Right lobe of liver (tissue), 6 donors: ENCODE results near the gene ERRFI1. TPM values are rescaled to one million over a fixed set of nuclear protein-coding genes. Genes with fewer than 3 reads are reported as not detected.

Source experiments
- ATAC-seq, 4 donors: fragments of 200-7000 bp; cut with Tn5 transposase; one replicate each; pipeline ENCODE4 v1.9.1; 2020; ENCODE audit warnings: mild to moderate bottlenecking in 4 of 4, moderate library complexity in 4 of 4
- DNase-seq, 3 donors: peaks; one replicate each; pipeline ENCODE4 v3.0.0-alpha.2; 2020
- H3K27ac ChIP-seq, 3 donors: fragments of 200-600 bp; one replicate each; pipeline ENCODE4 v1.8.0; 2022
- H3K27me3 ChIP-seq, 2 donors: fragments of 200-600 bp; one replicate each; pipeline ENCODE4 v1.8.0; 2022
- H3K36me3 ChIP-seq, 4 donors: fragments of 200-600 bp; sonication (generic) in 1 of 4; one replicate each; pipeline versions ENCODE4 v1.5.1 to v1.8.0; 2017 to 2022; ENCODE audit warnings: control low read depth in 1 of 4
- H3K4me1 ChIP-seq, 4 donors: fragments of 200-600 bp; sonication (generic) in 1 of 4; one replicate each; pipeline versions ENCODE4 v1.5.1 to v1.8.0; 2017 to 2022; ENCODE audit warnings: control low read depth in 1 of 4
- H3K4me3 ChIP-seq, 3 donors: fragments of 200-600 bp; one replicate each; pipeline ENCODE4 v1.8.0; 2022
- H3K9me3 ChIP-seq, 4 donors: fragments of 200-600 bp; sonication (generic) in 1 of 4; one replicate each; pipeline versions ENCODE4 v1.5.1 to v1.8.0; 2017 to 2022; ENCODE audit warnings: control low read depth in 1 of 4
- CTCF ChIP-seq, 4 donors: fragments of 200-600 bp in 3 of 4; fragments of 450-650 bp in 1 of 4; IDR thresholded peaks; one replicate each; pipeline versions ENCODE4 v1.5.1 to v1.8.0; 2016 to 2022; ENCODE audit warnings: antibody characterized with exemption in 4 of 4, mild to moderate bottlenecking in 2 of 4
- POLR2A ChIP-seq: fragments of 450-650 bp; IDR thresholded peaks from one replicate; pipeline ENCODE4 v1.6.1; 2017; ENCODE audit warnings: antibody characterized with exemption, mild to moderate bottlenecking
- WGBS: methylation state at CpG from one replicate; pipeline ENCODE4 v1.1.6; 2018; ENCODE audit warnings: low coverage, low lambda C conversion rate; ENCODE audit not compliant: insufficient coverage; ENCODE audit errors: missing lambda C conversion rate; 5-methylcytosine and 5-hydroxymethylcytosine counted together
- intact Hi-C, 2 donors: fragments of 100-400 bp; cut with DNase I; formaldehyde crosslinking; loops; one replicate each; pipeline versions ENCODE4 v1.11.2 to v1.14.1; 2022
- total RNA-seq, 6 experiments: library from RNA; depleted of rRNA in 2 of 6; stranded (reverse); fragments of >200 nt in 2 of 6; fragmentation: NEBNext Ultra II Directional in 3 of 6; extraction: Animal tissue kit (Norgen Biotek cat#: 25700) in 3 of 6; gene quantifications; one replicate each; pipeline versions ENCODE4 v1.1.0 to v1.2.4, GENCODE V29; 2016 to 2023
- donor health status: DM: no; HTN: yes; CAD: no.
- donor health status: DM: no; HTN: no; CAD: no.
- donor health status: DM: no; HTN: no; CAD: no.
- donor health status: DM: no; HTN: yes; CAD: no.
- donor health status: DM: no; HTN: yes; CAD: no.

The ERRFI1 gene
- total RNA-seq, 6 experiments from 2014 or later, result 109 to 539 (median 214) TPM

GRCh38 chr1:8024329-8024728 is 1.8 kb downstream of the ERRFI1 start:
- ATAC-seq, result no peak
- TF ChIP-seq POLR2A (no peak), CTCF (IDR thresholded peaks at IDR 0.05) (no peak)
- Histone ChIP-seq H3K36me3 (peaks cover 0 to 48% (median 8%) of the 10 kb centered on the region in 4 donors), H3K9me3 (no peaks in the 10 kb centered on the region), H3K27me3 (no peaks in the 10 kb centered on the region), H3K4me1 (peaks cover 0 to 45% (median 8%) of the 10 kb centered on the region in 4 donors), H3K4me3 (peak overlapping the region; percentile 70 to 78 (median 76)), H3K27ac (peak overlapping the region; percentile 97 to 100 (median 100))
- 28% methylated on average over 3 of the region's 3 CpGs for WGBS
- no peak for DNase-seq
- intact Hi-C loops, result no loop called here

- H3K9me3 ChIP-seq, result no peaks in the 10 kb centered on the region
- no peaks in the 10 kb centered on the region for H3K27me3 ChIP-seq
- peak overlapping the region; percentile 97 to 100 (median 100) for H3K27ac ChIP-seq
- DNase-seq (no peak), ATAC-seq (no peak)
- 0% methylated on average over 1 of the region's 1 CpG for WGBS
- TF ChIP-seq POLR2A (no peak), CTCF (IDR thresholded peaks at IDR 0.05) (no peak)
- H3K4me1 ChIP-seq, result peaks cover 0 to 44% (median 9%) of the 10 kb centered on the region in 4 donors
- peaks cover 0 to 52% (median 8%) of the 10 kb centered on the region in 4 donors for H3K36me3 ChIP-seq
- intact Hi-C loops, result no loop called here
- H3K4me3 ChIP-seq, result peak overlapping the region; percentile 70 to 78 (median 76)
Measured at GRCh38 chr1:8023995-8024313, 2.2 kb downstream of the ERRFI1 start.

GRCh38 chr1:8023287-8023994 is 2.7 kb downstream of the ERRFI1 start:
- TF ChIP-seq POLR2A (peak; percentile 19), CTCF (IDR thresholded peaks at IDR 0.05) (no peak)
- ATAC-seq (no peak), DNase-seq (no peak)
- 23% methylated on average over 10 of the region's 10 CpGs for WGBS
- peaks cover 0 to 55% (median 8%) of the 10 kb centered on the region in 4 donors for H3K36me3 ChIP-seq
- peak overlapping the region; percentile 70 to 78 (median 76) for H3K4me3 ChIP-seq
- intact Hi-C loops, result no loop called here
- H3K27me3 ChIP-seq, result no peaks in the 10 kb centered on the region
- peak overlapping the region; percentile 40 to 100 (median 100) for H3K27ac ChIP-seq
- no peaks in the 10 kb centered on the region for H3K9me3 ChIP-seq
- H3K4me1 ChIP-seq, result peaks cover 0 to 44% (median 9%) of the 10 kb centered on the region in 4 donors

- DNase-seq (no peak), ATAC-seq (no peak)
- intact Hi-C loops, result no loop called here
- WGBS, result 40% methylated on average over 3 of the region's 3 CpGs
- H3K4me3 ChIP-seq, result peak overlapping the region in 2 of 3 donors; percentile 76 to 78
- no peaks in the 10 kb centered on the region for H3K27me3 ChIP-seq
- H3K4me1 ChIP-seq, result peaks cover 0 to 38% (median 6%) of the 10 kb centered on the region in 4 donors
- peak overlapping the region; percentile 40 to 100 (median 100) for H3K27ac ChIP-seq
- H3K9me3 ChIP-seq, result no peaks in the 10 kb centered on the region
- H3K36me3 ChIP-seq, result peaks cover 0 to 61% (median 8%) of the 10 kb centered on the region in 4 donors
- no peak for TF ChIP-seq CTCF (IDR thresholded peaks at IDR 0.05)
- no peak for TF ChIP-seq POLR2A
Measured at GRCh38 chr1:8022395-8023286, 3.5 kb downstream of the ERRFI1 start.
